Measurements from ENCODE around the gene ANKIB1.

ANKIB1 gene

GRCh38 chr7:92266415-92267241 lies 20.9 kb downstream of the ANKIB1 start:
- no peak for DNase-seq

GRCh38 chr7:92268921-92269320 lies 23.1 kb downstream of the ANKIB1 start:
- DNase-seq = no peak

- DNase-seq = no peak
Observed at GRCh38 chr7:92275327-92275726, 29.6 kb downstream of the ANKIB1 start.

GRCh38 chr7:92276460-92276864 lies 30.7 kb downstream of the ANKIB1 start:
- no peak for DNase-seq

- no peak for DNase-seq
Observed at GRCh38 chr7:92279396-92280031, 33.7 kb downstream of the ANKIB1 start.

GRCh38 chr7:92281031-92281430 lies 35.3 kb downstream of the ANKIB1 start:
- no peak for DNase-seq

GRCh38 chr7:92282221-92282814 lies 36.5 kb downstream of the ANKIB1 start:
- no peak for DNase-seq

GRCh38 chr7:92282930-92283329 lies 37.2 kb downstream of the ANKIB1 start:
- DNase-seq = no peak

GRCh38 chr7:92289321-92289720 lies 43.5 kb downstream of the ANKIB1 start:
- no peak for DNase-seq

- no peak for DNase-seq
Observed at GRCh38 chr7:92292981-92293380, 47.2 kb downstream of the ANKIB1 start.

- no peak for DNase-seq
Observed at GRCh38 chr7:92293896-92294590, 48.3 kb downstream of the ANKIB1 start.

GRCh38 chr7:92295391-92295790 lies 49.6 kb downstream of the ANKIB1 start:
- no peak for DNase-seq

GRCh38 chr7:92296235-92296634 lies 50.5 kb downstream of the ANKIB1 start:
- no peak for DNase-seq

- no peak for DNase-seq
Observed at GRCh38 chr7:92296880-92297445, 51.2 kb downstream of the ANKIB1 start.

- DNase-seq = no peak
Observed at GRCh38 chr7:92297736-92298135, 52.0 kb downstream of the ANKIB1 start.

GRCh38 chr7:92303761-92304160 lies 58.0 kb downstream of the ANKIB1 start:
- no peak for DNase-seq

GRCh38 chr7:92304406-92304893 lies 58.7 kb downstream of the ANKIB1 start:
- DNase-seq = no peak

GRCh38 chr7:92306153-92306552 lies 60.4 kb downstream of the ANKIB1 start:
- no peak for DNase-seq

GRCh38 chr7:92313055-92313454 lies 67.3 kb downstream of the ANKIB1 start:
- DNase-seq = no peak

GRCh38 chr7:92319243-92319642 lies 73.5 kb downstream of the ANKIB1 start:
- no peak for DNase-seq

GRCh38 chr7:92325173-92325572 lies 79.4 kb downstream of the ANKIB1 start:
- no peak for DNase-seq

GRCh38 chr7:92325858-92326257 lies 80.1 kb downstream of the ANKIB1 start:
- DNase-seq = peak; percentile 8 to 27
